ENCODE results near the gene PDE4D.
"Not testable (repeated sequence)": the region's sequence is repeated elsewhere in the genome, so short reads cannot be mapped to it uniquely, and the experiment has no call there.

PDE4D gene

GRCh38 chr5:59020611-59021285, 872.8 kb downstream of the PDE4D start:
- peak in 1 of 2 experiments; percentile 12 for DNase-seq

DNA sequence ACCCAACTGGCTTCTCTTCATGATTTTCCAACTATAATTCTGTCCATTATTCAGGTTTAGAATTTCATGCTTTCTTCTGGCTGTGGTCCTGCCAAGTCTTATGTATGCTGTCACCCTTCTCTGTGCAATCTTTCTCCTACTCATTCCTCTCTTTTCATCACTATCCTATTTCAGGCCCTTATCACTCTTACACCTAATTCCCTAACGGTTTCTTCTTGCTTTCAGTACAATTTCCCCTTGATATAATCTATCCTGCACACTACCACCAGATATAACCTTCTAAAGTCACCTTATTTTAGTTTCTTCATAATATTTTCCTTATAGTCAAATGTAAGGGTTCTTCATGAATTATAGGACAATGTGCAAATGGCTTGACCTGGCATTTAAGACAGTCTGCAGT, 874.4 kb downstream of the PDE4D start:
- no peak for DNase-seq

DNA sequence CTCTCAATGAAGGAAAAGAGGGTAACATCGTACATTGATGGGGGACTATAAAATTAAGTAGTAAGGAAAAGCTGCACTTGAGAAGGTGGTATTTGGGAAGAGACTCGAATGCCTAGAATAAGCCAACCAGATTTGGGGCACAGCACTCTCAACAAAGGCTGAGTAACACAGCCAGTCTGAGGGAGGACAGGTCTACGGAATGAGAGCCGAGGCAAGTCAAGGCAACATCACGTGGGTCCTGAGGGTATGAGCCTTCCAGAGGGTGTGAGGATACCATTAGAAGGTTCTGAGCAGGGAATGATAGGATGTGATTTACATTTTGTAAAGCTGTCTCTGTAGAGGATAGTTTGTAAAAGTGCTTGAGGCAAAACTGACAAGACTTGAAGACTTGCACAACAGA, 876.6 kb downstream of the PDE4D start:
- DNase-seq: no peak

- DNase-seq: no peak
Measured at GRCh38 chr5:59008816-59009473, 884.6 kb downstream of the PDE4D start.

GRCh38 chr5:59007460-59008063, 886.0 kb downstream of the PDE4D start:
- no peak for DNase-seq

- no peak for DNase-seq
Measured at GRCh38 chr5:59005934-59006701, 887.4 kb downstream of the PDE4D start.

- no peak for DNase-seq
Measured at GRCh38 chr5:59003641-59004040, 889.9 kb downstream of the PDE4D start.

GRCh38 chr5:59003124-59003523, 890.4 kb downstream of the PDE4D start:
- no peak for DNase-seq

GRCh38 chr5:59002162-59002825, 891.2 kb downstream of the PDE4D start:
- DNase-seq: no peak

GRCh38 chr5:59001716-59002115, 891.8 kb downstream of the PDE4D start:
- no peak for DNase-seq

GRCh38 chr5:59001154-59001553, 892.4 kb downstream of the PDE4D start:
- DNase-seq: no peak

DNA sequence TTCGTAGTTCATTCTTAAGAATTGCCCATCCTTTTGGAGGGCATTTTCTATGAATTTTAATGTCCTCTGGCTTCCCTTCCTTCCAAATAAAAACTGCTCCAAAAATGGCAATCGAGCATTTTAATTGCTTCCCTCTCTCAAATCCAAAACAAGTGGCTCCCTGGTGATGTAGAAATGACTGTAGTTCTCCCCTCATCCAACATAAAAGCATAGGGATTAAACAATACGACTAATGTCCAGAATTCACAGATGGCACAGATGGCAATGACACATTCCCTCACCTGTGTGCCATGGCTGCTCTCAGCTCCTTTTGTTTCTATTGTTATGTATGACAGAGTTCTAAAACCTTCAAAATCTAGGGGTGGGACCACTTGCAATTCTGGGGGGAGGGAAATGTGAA, 893.3 kb downstream of the PDE4D start:
- no peak for DNase-seq

- no peak for DNase-seq
Measured at GRCh38 chr5:58999804-59000203, 893.7 kb downstream of the PDE4D start.

GRCh38 chr5:58998544-58998943, 895.0 kb downstream of the PDE4D start:
- no peak for DNase-seq

DNA sequence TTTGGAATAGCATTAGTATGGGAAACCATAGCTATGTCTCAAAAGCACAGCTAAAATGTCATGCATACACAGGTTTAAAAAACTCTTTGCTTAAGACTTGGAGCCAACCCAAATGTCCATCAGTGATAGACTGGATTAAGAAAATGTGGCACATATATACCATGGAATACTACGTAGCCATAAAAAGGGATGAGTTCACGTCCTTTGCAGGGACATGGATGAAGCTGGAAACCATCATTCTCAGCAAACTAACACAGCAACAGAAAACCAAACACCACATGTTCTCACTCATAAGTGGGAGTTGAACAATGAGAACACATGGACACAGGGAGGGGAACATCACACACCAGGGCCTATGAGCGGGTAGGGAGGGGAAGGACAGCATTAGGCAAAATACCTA, 897.7 kb downstream of the PDE4D start:
- DNase-seq: not testable (repeated sequence)

- DNase-seq: no peak
Measured at GRCh38 chr5:58993461-58993860, 900.1 kb downstream of the PDE4D start.

DNA sequence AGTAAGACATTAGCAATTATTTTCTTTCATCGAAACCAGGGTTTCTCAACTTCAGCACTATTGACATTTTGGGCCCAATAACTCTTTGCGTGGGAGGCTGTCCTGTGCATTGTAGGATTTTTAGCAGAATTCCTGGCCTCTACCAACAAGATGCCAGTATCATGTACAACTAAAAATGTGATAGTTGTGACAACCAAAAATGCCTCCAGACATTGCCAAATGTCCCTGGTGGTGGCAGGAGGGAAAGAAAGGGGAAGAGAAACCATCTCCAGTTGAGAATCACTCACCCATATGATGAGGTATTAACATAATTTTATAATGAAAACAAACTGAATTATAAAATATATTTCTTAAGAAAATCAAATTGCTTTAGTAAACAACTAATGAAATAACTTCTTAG, 904.6 kb downstream of the PDE4D start:
- no peak for DNase-seq

GRCh38 chr5:58987193-58987592, 906.3 kb downstream of the PDE4D start:
- no peak for DNase-seq

GRCh38 chr5:58986281-58986680, 907.2 kb downstream of the PDE4D start:
- no peak for DNase-seq

DNA sequence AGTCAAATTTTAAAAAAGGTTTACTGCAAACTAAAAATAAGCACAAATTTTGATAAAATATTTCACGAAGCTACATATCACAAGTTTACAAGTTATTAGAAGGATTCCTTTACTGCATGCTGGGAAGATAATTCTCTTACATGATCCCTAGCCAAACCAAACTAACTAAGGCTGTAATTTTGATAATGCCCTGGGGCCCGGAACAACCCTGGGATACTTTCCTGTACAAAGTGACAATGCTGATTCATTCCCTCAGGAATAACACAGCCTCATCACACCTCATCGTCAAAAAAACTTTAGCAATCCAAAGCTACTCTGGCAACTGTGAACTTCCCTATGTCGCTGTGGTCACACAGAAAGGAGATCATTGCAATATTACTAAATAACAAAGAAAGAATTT, 907.8 kb downstream of the PDE4D start:
- DNase-seq: no peak

DNA sequence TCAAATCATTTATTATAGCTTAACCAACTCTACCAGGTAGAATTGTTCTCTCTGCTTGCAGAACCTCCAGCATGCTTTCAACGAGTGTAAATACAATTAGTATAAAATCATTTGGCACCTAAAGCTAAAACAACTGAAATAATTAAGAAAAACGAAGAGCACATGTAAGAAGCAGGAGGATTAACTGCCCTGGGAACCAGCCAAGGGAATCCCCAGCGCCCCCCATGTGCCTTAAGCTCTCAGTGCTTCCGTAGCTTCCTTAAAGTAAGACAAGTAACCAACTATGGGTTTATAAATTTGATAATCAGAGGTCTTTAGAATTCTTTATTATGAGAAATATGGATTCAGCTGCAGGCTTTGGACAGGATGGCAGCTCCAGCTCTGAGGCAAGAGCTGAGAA, 908.2 kb downstream of the PDE4D start:
- no peak for DNase-seq

DNA sequence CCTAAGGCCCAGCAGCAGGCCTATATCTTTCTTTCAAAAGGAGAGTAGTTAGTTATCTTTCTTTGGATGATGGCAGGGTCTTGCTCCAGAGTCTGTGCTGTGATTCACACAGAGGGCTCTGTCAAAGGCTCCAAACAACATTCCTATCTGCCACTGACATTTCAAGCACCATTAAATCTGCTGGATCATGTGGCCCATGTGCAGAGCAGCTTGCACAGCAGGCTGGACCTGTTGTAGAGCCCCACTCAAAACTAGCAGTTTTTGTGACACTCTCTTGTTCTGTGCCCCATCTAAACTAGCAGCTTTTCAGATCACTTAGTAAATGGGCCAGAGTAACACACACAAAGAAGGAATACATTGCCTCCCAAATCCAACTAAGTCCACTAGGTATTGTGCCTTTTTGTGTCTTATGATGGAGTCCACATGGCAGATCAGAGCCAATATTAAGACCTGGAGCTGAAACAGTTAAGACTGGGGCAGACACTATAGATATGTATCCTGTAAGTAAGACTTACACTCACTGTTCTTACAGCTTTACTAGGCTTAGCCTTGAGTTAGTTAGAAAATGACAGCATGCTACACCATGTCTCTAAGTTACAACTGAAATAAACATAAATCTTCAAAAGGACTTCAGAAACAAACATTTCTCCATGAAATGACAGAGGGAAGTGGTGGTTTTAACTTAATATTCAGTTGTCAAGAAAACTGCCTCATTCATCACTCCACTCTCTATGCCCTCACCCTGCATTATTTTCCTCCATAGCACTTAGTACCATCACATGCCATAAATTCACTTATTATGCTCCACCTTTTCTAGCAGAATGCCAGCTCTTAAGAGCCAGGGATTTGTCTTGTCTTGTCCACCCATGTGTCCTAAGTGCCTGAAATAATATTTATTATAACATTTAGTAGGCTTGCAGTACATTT, 909.7 kb downstream of the PDE4D start:
- DNase-seq: no peak
